IMR-90 (cell line): ENCODE results near the gene TCF12. TPM values are rescaled to one million over a fixed set of nuclear protein-coding genes. Genes with fewer than 3 reads are reported as not detected.

Source experiments
- ATAC-seq: fragments of 200-7000 bp; cut with Tn5 transposase; 2 replicates; pipeline ENCODE4 v1.9.1; 2020; ENCODE audit warnings: low read depth, mild to moderate bottlenecking, moderate library complexity
- BruUV-seq: library from RNA; stranded (reverse); fragments of 400-500 nt; replicated peaks from 2 replicates; lab custom pipeline; 2021; lab: Mats Ljungman, UMichigan
- CTCF ChIA-PET: fragments of 300-600 bp; formaldehyde crosslinking; extraction: SDS; loops from one replicate; lab custom pipeline; 2021; ENCODE audit warnings: antibody characterized with exemption; lab: Yijun Ruan, JAX
- POLR2A ChIA-PET: fragments of 300-600 bp; sonication (Branson Sonifier 250); formaldehyde crosslinking; loops from one replicate; lab custom pipeline; 2022; ENCODE audit warnings: antibody characterized with exemption; ENCODE audit not compliant: unreplicated experiment; lab: Charles Lee
- DNase-seq: peaks from one replicate; pipeline ENCODE4 v3.0.0; 2013
- H2AFZ ChIP-seq: replicated peaks from 2 replicates; pipeline ENCODE3; 2013; ENCODE audit warnings: low read length, mild to moderate bottlenecking; ENCODE audit not compliant: poor library complexity
- H2AK5ac ChIP-seq: 2 replicates; pipeline ENCODE4 v1.6.1; 2013; ENCODE audit warnings: low read depth, low read length, inconsistent platforms
- H2AK9ac ChIP-seq: replicated peaks from 2 replicates; pipeline ENCODE3; 2013; ENCODE audit warnings: mild to moderate bottlenecking, low read depth, low read length, moderate library complexity; ENCODE audit not compliant: poor library complexity
- H2BK120ac ChIP-seq: 2 replicates; pipeline ENCODE4 v1.6.1; 2013; ENCODE audit warnings: low read depth, low read length, inconsistent platforms
- H2BK15ac ChIP-seq: 3 replicates; pipeline ENCODE4 v1.6.1; 2013; ENCODE audit warnings: low read depth, low read length, inconsistent platforms
- H2BK20ac ChIP-seq: 2 replicates; pipeline ENCODE4 v1.6.1; 2013; ENCODE audit warnings: low read depth, mild to moderate bottlenecking, inconsistent platforms, low read length, moderate library complexity
- H2BK5ac ChIP-seq: 2 replicates; pipeline ENCODE4 v1.6.1; 2013; ENCODE audit warnings: mild to moderate bottlenecking, low read depth, low read length, inconsistent platforms; ENCODE audit not compliant: poor library complexity, severe bottlenecking
- H3K14ac ChIP-seq: replicated peaks from 2 replicates; pipeline ENCODE4 v1.6.1; 2013; ENCODE audit warnings: low read depth, low read length, inconsistent platforms
- H3K18ac ChIP-seq: 2 replicates; pipeline ENCODE4 v1.6.1; 2013; ENCODE audit warnings: low read depth, low read length, control low read depth
- H3K23ac ChIP-seq: 2 replicates; pipeline ENCODE4 v1.6.1; 2013; ENCODE audit warnings: low read depth, low read length, inconsistent platforms
- H3K27ac ChIP-seq: 2 replicates; pipeline ENCODE4 v1.5.1; 2013; ENCODE audit warnings: mild to moderate bottlenecking, control low read depth, low read length; ENCODE audit not compliant: insufficient read depth
- H3K27me3 ChIP-seq: 2 replicates; pipeline ENCODE4 v1.6.1; 2013; ENCODE audit warnings: low read length; ENCODE audit not compliant: control insufficient read depth, insufficient read depth
- H3K36me3 ChIP-seq: 2 replicates; pipeline ENCODE4 v1.6.1; 2013; ENCODE audit warnings: low read length, mixed read lengths; ENCODE audit not compliant: control insufficient read depth, insufficient read depth
- H3K4ac ChIP-seq: 2 replicates; pipeline ENCODE4 v1.6.1; 2013; ENCODE audit warnings: low read depth, low read length, inconsistent platforms
- H3K4me1 ChIP-seq: 2 replicates; pipeline ENCODE4 v1.6.1; 2013; ENCODE audit warnings: low read length, mixed read lengths; ENCODE audit not compliant: control insufficient read depth, insufficient read depth
- H3K4me2 ChIP-seq: 2 replicates; pipeline ENCODE4 v1.6.1; 2013; ENCODE audit warnings: low read depth, mild to moderate bottlenecking, control low read depth, low read length, moderate library complexity
- H3K4me3 ChIP-seq: 2 replicates; pipeline ENCODE4 v1.5.1; 2013; ENCODE audit warnings: low read depth, mild to moderate bottlenecking, control low read depth, low read length, moderate library complexity; ENCODE audit not compliant: insufficient read depth
- H3K56ac ChIP-seq: 2 replicates; pipeline ENCODE4 v1.6.1; 2013; ENCODE audit warnings: low read length, inconsistent platforms; ENCODE audit not compliant: insufficient read depth; ENCODE audit errors: extremely low read depth
- H3K79me1 ChIP-seq, 2 experiments: 2 replicates each; pipeline ENCODE4 v1.6.1; 2013; ENCODE audit warnings: low read length in 2 of 2, inconsistent platforms in 1 of 2, low read depth in 1 of 2
- H3K9ac ChIP-seq: 2 replicates; pipeline ENCODE4 v1.6.1; 2013; ENCODE audit warnings: low read depth, low read length, control low read depth
- H3K9me1 ChIP-seq: 2 replicates; pipeline ENCODE4 v1.6.1; 2013; ENCODE audit warnings: low read length, inconsistent platforms; ENCODE audit not compliant: insufficient read depth
- H3K9me3 ChIP-seq: 2 replicates; pipeline ENCODE4 v1.6.1; 2013; ENCODE audit warnings: low read length; ENCODE audit not compliant: control insufficient read depth, insufficient read depth
- H4K20me1 ChIP-seq: 2 replicates; pipeline ENCODE4 v1.6.1; 2013; ENCODE audit warnings: low read length, inconsistent platforms; ENCODE audit not compliant: insufficient read depth
- H4K5ac ChIP-seq: 2 replicates; pipeline ENCODE4 v1.6.1; 2013; ENCODE audit warnings: mild to moderate bottlenecking, low read depth, low read length, control low read depth
- H4K8ac ChIP-seq, 2 experiments: 2 replicates each; pipeline ENCODE4 v1.6.1; 2013; ENCODE audit warnings: low read depth in 2 of 2, low read length in 2 of 2, control low read depth in 1 of 2, inconsistent platforms in 1 of 2
- H4K91ac ChIP-seq: 2 replicates; pipeline ENCODE4 v1.6.1; 2013; ENCODE audit warnings: low read depth, low read length, inconsistent platforms; ENCODE audit not compliant: insufficient read depth
- CEBPB ChIP-seq: IDR thresholded peaks from 2 replicates; pipeline ENCODE4 v1.6.1; 2012; ENCODE audit warnings: low read depth, low read length, improper control_type of control experiment
- CHD1 ChIP-seq: IDR thresholded peaks from 2 replicates; pipeline ENCODE4 v1.6.1; 2012; ENCODE audit warnings: low read depth, low read length, improper control_type of control experiment
- RAD21 ChIP-seq: IDR thresholded peaks from 2 replicates; pipeline ENCODE4 v1.6.1; 2012; ENCODE audit warnings: low read length, improper control_type of control experiment
- RCOR1 ChIP-seq: IDR thresholded peaks from 2 replicates; pipeline ENCODE4 v1.6.1; 2012; ENCODE audit warnings: mild to moderate bottlenecking, low read length, improper control_type of control experiment; ENCODE audit not compliant: insufficient replicate concordance
- SMC3 ChIP-seq: fragments of 150-350 bp; IDR thresholded peaks from 2 replicates; pipeline ENCODE4 v1.6.1; 2016; ENCODE audit warnings: low read depth, mild to moderate bottlenecking, antibody characterized with exemption, low read length, moderate library complexity
- WGBS, 2 experiments: methylation state at CpG; one replicate each; pipeline versions ENCODE4 v1.1.5 to v1.1.7; 2013; ENCODE audit warnings: missing lambda C conversion rate in 2 of 2; ENCODE audit not compliant: insufficient read length in 1 of 2; ENCODE audit errors: extremely low coverage in 2 of 2; 5-methylcytosine and 5-hydroxymethylcytosine counted together
- dilution Hi-C: fragments of 300-500 bp; cut with HindIII; formaldehyde crosslinking; loops from one replicate; pipeline ENCODE4 v1.14.3; 2018; ENCODE audit warnings: low sequenced_read_pairs; ENCODE audit not compliant: unreplicated experiment
- in situ Hi-C: fragments of 300-500 bp; cut with MboI; formaldehyde crosslinking; loops from 3 replicates; pipeline ENCODE4 v1.14.3; 2019; ENCODE audit warnings: low sequenced_read_pairs, inconsistent platforms, mixed read lengths
- intact Hi-C: fragments of 100-400 bp; cut with micrococcal nuclease; formaldehyde crosslinking; loops from 2 replicates; pipeline ENCODE4 v1.10.0; 2022
- polyA plus RNA-seq, 3 experiments: library from polyadenylated mRNA; depleted of rRNA; stranded (reverse); fragments of >200 nt; gene quantifications; 2 replicates each; pipeline ENCODE4 v1.2.3, GENCODE V29; 2012; ENCODE audit warnings: low replicate concordance in 1 of 3
- total RNA-seq: library from RNA; depleted of rRNA; stranded (reverse); fragments of >200 nt; gene quantifications from 2 replicates; pipeline ENCODE4 v1.2.3, GENCODE V29; 2012
- TF ChIP-seq, protein P1 (sequence below): fragments of 150-350 bp; IDR thresholded peaks from 2 replicates; pipeline ENCODE4 v1.6.1; 2016; ENCODE audit warnings: low read depth, mild to moderate bottlenecking, low read length, moderate library complexity, borderline replicate concordance
- TF ChIP-seq, protein P2 (sequence below): fragments of 150-350 bp; IDR thresholded peaks from 2 replicates; pipeline ENCODE4 v1.6.1; 2017; ENCODE audit warnings: mild to moderate bottlenecking, antibody characterized with exemption, low read length, low read depth

Gene TCF12
- total and polyA plus RNA-seq, 2 of the 4 experiments (the other 2 are of a cell fraction) = 79.4 to 160 TPM

DNA sequence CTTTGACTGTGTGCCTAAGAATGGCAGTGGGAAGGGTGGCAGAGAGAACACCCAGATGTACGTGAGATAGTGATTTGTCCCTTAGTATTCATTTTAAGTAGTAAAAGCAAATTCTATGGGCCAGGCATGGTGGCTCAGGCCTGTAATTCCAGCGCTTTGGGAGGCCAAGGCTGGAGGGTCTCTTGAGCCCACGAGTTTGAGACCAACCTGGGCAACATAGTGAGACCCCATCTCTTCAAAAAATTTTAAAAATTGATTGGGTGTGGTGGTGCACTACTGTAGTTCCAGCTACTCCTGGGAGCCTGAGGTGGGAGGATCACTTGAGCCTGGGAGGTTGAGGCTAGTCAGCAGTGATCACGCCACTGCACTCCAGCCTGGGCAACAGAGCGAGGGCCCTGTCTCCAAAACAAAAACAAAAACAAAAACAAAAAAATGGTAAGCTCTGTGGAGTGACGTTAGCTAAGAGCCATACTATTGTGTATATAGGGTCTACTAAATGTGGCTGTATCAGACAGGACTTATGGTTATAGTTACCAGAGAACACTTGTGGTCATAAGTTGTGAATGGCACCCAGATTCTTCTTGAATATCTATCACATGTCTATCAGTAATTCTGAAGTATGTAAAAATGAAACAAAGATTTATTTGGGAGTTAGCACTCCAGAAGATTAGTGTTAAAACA lies 171.5 kb downstream of the TCF12 start:
- Histone ChIP-seq H3K9me3 (no peaks in the 10 kb centered on the region), H3K79me1 (peaks cover 24 to 57% of the 10 kb centered on the region in 2 experiments), H3K56ac (no peak overlapping the region), H4K91ac (no peak overlapping the region), H4K8ac (no peak overlapping the region), H2BK5ac (no peak overlapping the region), H4K5ac (no peak overlapping the region), H3K4me3 (no peak overlapping the region), H3K18ac (no peak overlapping the region), H4K20me1 (peaks cover 10% of the 10 kb centered on the region; the same call in 1 of the 2 replicates), H2BK20ac (no peak overlapping the region), H3K4me2 (no peak overlapping the region), H3K27ac (no peak overlapping the region), H3K36me3 (peaks cover 2% of the 10 kb centered on the region), H3K23ac (no peak overlapping the region), H3K4me1 (peaks cover under 1% of the 10 kb centered on the region; the same call in 1 of the 2 replicates), H3K27me3 (no peaks in the 10 kb centered on the region), H2BK15ac (no peak overlapping the region), H2AFZ (no peak overlapping the region), H2AK5ac (no peak overlapping the region), H3K9me1 (0 out of 2 replicates have a peak, but pooled peaks cover 3% of the 10 kb centered on the region), H3K14ac (no peak overlapping the region), H3K4ac (no peak overlapping the region), H3K9ac (no peak overlapping the region), H2BK120ac (no peak overlapping the region), H2AK9ac (no peak overlapping the region)
- dilution Hi-C loops (no loop called here), intact Hi-C loops (no loop called here), in situ Hi-C loops (no loop called here)
- DNase-seq (no peak), ATAC-seq (no peak)
- no CpG with 5 or more reads among the region's 6 CpGs for WGBS, 2 experiments
- POLR2A ChIA-PET = no interaction called here
- BruUV-seq = no TSS peak
- TF ChIP-seq SMC3 = no peak
- TF ChIP-seq RAD21 = no peak
- TF ChIP-seq RCOR1 = no peak
- no peak for TF ChIP-seq CHD1
- TF ChIP-seq, protein P1, sequence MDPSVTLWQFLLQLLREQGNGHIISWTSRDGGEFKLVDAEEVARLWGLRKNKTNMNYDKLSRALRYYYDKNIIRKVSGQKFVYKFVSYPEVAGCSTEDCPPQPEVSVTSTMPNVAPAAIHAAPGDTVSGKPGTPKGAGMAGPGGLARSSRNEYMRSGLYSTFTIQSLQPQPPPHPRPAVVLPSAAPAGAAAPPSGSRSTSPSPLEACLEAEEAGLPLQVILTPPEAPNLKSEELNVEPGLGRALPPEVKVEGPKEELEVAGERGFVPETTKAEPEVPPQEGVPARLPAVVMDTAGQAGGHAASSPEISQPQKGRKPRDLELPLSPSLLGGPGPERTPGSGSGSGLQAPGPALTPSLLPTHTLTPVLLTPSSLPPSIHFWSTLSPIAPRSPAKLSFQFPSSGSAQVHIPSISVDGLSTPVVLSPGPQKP = no peak
- TF ChIP-seq, protein P2, sequence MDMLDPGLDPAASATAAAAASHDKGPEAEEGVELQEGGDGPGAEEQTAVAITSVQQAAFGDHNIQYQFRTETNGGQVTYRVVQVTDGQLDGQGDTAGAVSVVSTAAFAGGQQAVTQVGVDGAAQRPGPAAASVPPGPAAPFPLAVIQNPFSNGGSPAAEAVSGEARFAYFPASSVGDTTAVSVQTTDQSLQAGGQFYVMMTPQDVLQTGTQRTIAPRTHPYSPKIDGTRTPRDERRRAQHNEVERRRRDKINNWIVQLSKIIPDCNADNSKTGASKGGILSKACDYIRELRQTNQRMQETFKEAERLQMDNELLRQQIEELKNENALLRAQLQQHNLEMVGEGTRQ = no peak
- TF ChIP-seq CEBPB = no peak
- CTCF ChIA-PET = no interaction called here
